ENCODE measurements around the gene RSPH6A.

The RSPH6A gene

GRCh38 chr19:45766296-45766868 is 48.7 kb downstream of the RSPH6A start:
- H3K9ac ChIP-seq (ENCODE audit: low read depth, low read length, poor library complexity, severe bottlenecking): no peak overlapping the region

GRCh38 chr19:45765702-45766295 is 49.3 kb downstream of the RSPH6A start:
- no peaks in the 10 kb centered on the region for H3K27me3 ChIP-seq (ENCODE audit: insufficient read depth, low read length, poor library complexity, severe bottlenecking)
- no peak overlapping the region for H3K9ac ChIP-seq (ENCODE audit: low read depth, low read length, poor library complexity, severe bottlenecking)
- no peaks in the 10 kb centered on the region for H3K9me3 ChIP-seq (ENCODE audit: insufficient read depth, low read depth, low read length)
- H3F3A ChIP-seq (ENCODE audit: low read depth): no peaks in the 10 kb centered on the region
- H3K36me3 ChIP-seq (ENCODE audit: insufficient read depth, low read length): no peaks in the 10 kb centered on the region
- H3K79me2 ChIP-seq (ENCODE audit: insufficient read depth, low read length): peaks cover 9% of the 10 kb centered on the region
- H2AFZ ChIP-seq (ENCODE audit: low read length): no peak overlapping the region
- H3K9me2 ChIP-seq (replicated peaks; ENCODE audit: low read depth, low read length): no peaks in the 10 kb centered on the region
- H3K4me3 ChIP-seq (ENCODE audit: low read length, poor library complexity, severe bottlenecking): no peak overlapping the region
- no peaks in the 10 kb centered on the region for H4K20me1 ChIP-seq (ENCODE audit: insufficient read depth, low read length, poor library complexity, severe bottlenecking)
- H3K4me2 ChIP-seq (ENCODE audit: low read depth, low read length, poor library complexity, severe bottlenecking): no peak overlapping the region
- H3K4me1 ChIP-seq (ENCODE audit: insufficient read depth, low read length, poor library complexity, severe bottlenecking): peaks cover 4% of the 10 kb centered on the region
- no peak for TF ChIP-seq CTCF (conservative IDR thresholded peaks at IDR 0.05; ENCODE audit: low read length)
- TF ChIP-seq EZH2phosphoT487 (IDR thresholded peaks at IDR 0.05; ENCODE audit: borderline replicate concordance): no peak

More at GRCh38 chr19:45766296-45766868, 48.7 kb downstream of the RSPH6A start:
- Histone ChIP-seq H4K20me1 (ENCODE audit: insufficient read depth, low read length, poor library complexity, severe bottlenecking) (no peaks in the 10 kb centered on the region), H3K9me2 (replicated peaks; ENCODE audit: low read depth, low read length) (no peaks in the 10 kb centered on the region), H3F3A (ENCODE audit: low read depth) (no peaks in the 10 kb centered on the region), H3K4me2 (ENCODE audit: low read depth, low read length, poor library complexity, severe bottlenecking) (no peak overlapping the region), H3K36me3 (ENCODE audit: insufficient read depth, low read length) (no peaks in the 10 kb centered on the region), H3K4me3 (ENCODE audit: low read length, poor library complexity, severe bottlenecking) (no peak overlapping the region), H3K79me2 (ENCODE audit: insufficient read depth, low read length) (peaks cover 9% of the 10 kb centered on the region), H3K27me3 (ENCODE audit: insufficient read depth, low read length, poor library complexity, severe bottlenecking) (no peaks in the 10 kb centered on the region), H3K9me3 (ENCODE audit: insufficient read depth, low read depth, low read length) (no peaks in the 10 kb centered on the region), H2AFZ (ENCODE audit: low read length) (no peak overlapping the region), H3K4me1 (ENCODE audit: insufficient read depth, low read length, poor library complexity, severe bottlenecking) (peaks cover 8% of the 10 kb centered on the region)
- no peak for TF ChIP-seq CTCF (conservative IDR thresholded peaks at IDR 0.05; ENCODE audit: low read length)
- no peak for TF ChIP-seq EZH2phosphoT487 (IDR thresholded peaks at IDR 0.05; ENCODE audit: borderline replicate concordance)

GRCh38 chr19:45764945-45765701 is 50.0 kb downstream of the RSPH6A start:
- H3K9me2 ChIP-seq (replicated peaks; ENCODE audit: low read depth, low read length): no peaks in the 10 kb centered on the region
- H4K20me1 ChIP-seq (ENCODE audit: insufficient read depth, low read length, poor library complexity, severe bottlenecking): no peaks in the 10 kb centered on the region
- H3K36me3 ChIP-seq (ENCODE audit: insufficient read depth, low read length): no peaks in the 10 kb centered on the region
- peaks cover 4% of the 10 kb centered on the region for H3K4me1 ChIP-seq (ENCODE audit: insufficient read depth, low read length, poor library complexity, severe bottlenecking)
- no peaks in the 10 kb centered on the region for H3K9me3 ChIP-seq (ENCODE audit: insufficient read depth, low read depth, low read length)
- H3K79me2 ChIP-seq (ENCODE audit: insufficient read depth, low read length): peaks cover 9% of the 10 kb centered on the region
- no peak overlapping the region for H3K4me3 ChIP-seq (ENCODE audit: low read length, poor library complexity, severe bottlenecking)
- TF ChIP-seq EZH2phosphoT487 (IDR thresholded peaks at IDR 0.05; ENCODE audit: borderline replicate concordance) (no peak), CTCF (conservative IDR thresholded peaks at IDR 0.05; ENCODE audit: low read length) (no peak)
- no peak overlapping the region for H3K4me2 ChIP-seq (ENCODE audit: low read depth, low read length, poor library complexity, severe bottlenecking)
- H3K9ac ChIP-seq (ENCODE audit: low read depth, low read length, poor library complexity, severe bottlenecking): no peak overlapping the region
- H2AFZ ChIP-seq (ENCODE audit: low read length): no peak overlapping the region
- no peaks in the 10 kb centered on the region for H3K27me3 ChIP-seq (ENCODE audit: insufficient read depth, low read length, poor library complexity, severe bottlenecking)
- H3F3A ChIP-seq (ENCODE audit: low read depth): no peaks in the 10 kb centered on the region

Measured in Loucy (cell line).